Psoas muscle (tissue), 8 donors: ENCODE results near the gene KIF1A. TPM values are rescaled to one million over a fixed set of nuclear protein-coding genes. Genes with fewer than 3 reads are reported as not detected.

Source experiments
- ATAC-seq, 4 donors: fragments of 200-7000 bp; cut with Tn5 transposase; one replicate each; pipeline ENCODE4 v1.9.1; 2020; ENCODE audit warnings: moderate library complexity in 3 of 4, mild to moderate bottlenecking in 2 of 4
- DNase-seq, 2 donors: peaks; one replicate each; pipeline ENCODE4 v3.0.0-alpha.2; 2020
- H3K27ac ChIP-seq: fragments of 200-600 bp; one replicate; pipeline ENCODE4 v1.8.0; 2022
- H3K27me3 ChIP-seq, 3 donors: fragments of 200-600 bp in 1 of 3; one replicate each; pipeline versions ENCODE4 v1.6.1 to v1.8.0; 2013 to 2022; ENCODE audit warnings: low read length in 2 of 3, mild to moderate bottlenecking in 2 of 3, moderate library complexity in 1 of 3; ENCODE audit not compliant: insufficient read depth in 3 of 3
- H3K36me3 ChIP-seq, 2 donors: fragments of 200-600 bp in 1 of 2; one replicate each; pipeline versions ENCODE4 v1.6.1 to v1.8.0; 2013 to 2022; ENCODE audit warnings: low read depth in 1 of 2, mild to moderate bottlenecking in 1 of 2, moderate library complexity in 1 of 2; ENCODE audit not compliant: insufficient read depth in 1 of 2
- H3K4me1 ChIP-seq: fragments of 200-600 bp; one replicate; pipeline ENCODE4 v1.8.0; 2022
- H3K4me3 ChIP-seq: fragments of 200-600 bp; one replicate; pipeline ENCODE4 v1.8.0; 2022; ENCODE audit warnings: mild to moderate bottlenecking
- H3K9me3 ChIP-seq: fragments of 200-600 bp; one replicate; pipeline ENCODE4 v1.8.0; 2022
- WGBS, 3 donors: extraction: QIAGEN DNeasy Blood & Tissue Kit; methylation state at CpG; one replicate each; pipeline versions ENCODE4 v1.1.6 to v1.1.7; 2013; 5-methylcytosine and 5-hydroxymethylcytosine counted together
- intact Hi-C, 2 donors: fragments of 100-400 bp; cut with DNase I; formaldehyde crosslinking; loops; one replicate each; pipeline versions ENCODE4 v1.11.0 to v1.14.2; 2022
- polyA plus RNA-seq, 3 donors: library from polyadenylated mRNA; stranded (reverse); fragments of 200-250 nt; gene quantifications; one replicate each; pipeline ENCODE4 v1.2.3, GENCODE V29; 2013
- total RNA-seq, 4 donors: library from RNA; stranded (reverse); fragmentation: NEBNext Ultra II Directional in 2 of 4; extraction: Animal tissue kit (Norgen Biotek cat#: 25700) in 2 of 4; gene quantifications; one replicate each; pipeline versions ENCODE4 v1.2.1 to v1.2.4, GENCODE V29; 2021 to 2023
- TF ChIP-seq, protein P1 (sequence below): fragments of 200-600 bp; IDR thresholded peaks from one replicate; pipeline ENCODE4 v1.8.0; 2022; ENCODE audit warnings: antibody characterized with exemption
- donor health status: healthy with polysubstance abuse.
- donor health status: DM: no; HTN: no; CAD: no; lungs with moderate emphysema.
- donor health status: Bipolar disorder and iron deficiency.
- donor health status: healthy.
- donor health status: DM: yes; HTN: yes; CAD: no.
- donor health status: DM: no; HTN: no; CAD: no.
- donor health status: DM: no; HTN: no; CAD: no.
- donor health status: DM: yes; HTN: yes; CAD: no.

Gene KIF1A
- total and polyA plus RNA-seq, 7 donors = 0.01 to 1.2 (median 0.12) TPM; not detected in 2

DNA sequence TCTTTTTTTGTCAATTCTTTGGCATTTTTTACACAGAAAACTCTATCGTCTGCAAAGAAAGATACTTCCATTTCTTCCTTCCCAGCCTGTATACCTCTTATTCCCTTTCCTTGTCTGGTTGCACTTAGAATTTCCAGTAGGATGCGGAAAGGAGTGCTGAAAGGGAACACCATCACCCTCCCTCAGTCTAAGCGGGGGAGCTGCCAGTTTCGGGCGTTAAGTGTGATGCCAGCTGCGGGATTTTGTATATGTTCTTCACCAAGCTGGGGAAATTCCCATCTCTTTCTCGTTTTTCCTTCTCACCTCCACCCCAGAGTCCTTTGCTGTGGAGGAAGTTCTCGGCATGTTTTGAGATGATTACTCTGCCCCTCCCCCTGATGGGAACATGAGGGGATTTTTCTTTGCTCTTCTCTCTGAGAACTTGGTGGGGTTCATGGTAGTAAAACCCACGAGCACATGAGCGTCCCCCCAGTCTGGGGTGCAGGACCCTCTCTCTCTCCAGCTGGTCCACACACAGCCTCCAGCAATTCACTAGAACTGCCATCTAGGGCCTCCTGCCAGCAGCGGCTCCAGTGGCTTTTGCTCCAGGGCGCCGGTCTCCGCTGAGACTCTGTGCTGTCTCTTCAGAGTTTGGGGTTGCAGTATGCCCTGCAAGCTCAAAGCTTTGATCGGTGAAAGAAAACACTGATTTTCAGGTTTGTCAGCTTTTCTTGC lies 112.8 kb downstream of the KIF1A start:
- H3K4me1 ChIP-seq = no peaks in the 10 kb centered on the region
- no peak overlapping the region for H3K4me3 ChIP-seq
- 49 to 54% (median 53%) methylated on average over 15 of the region's 15 CpGs for WGBS, 3 donors
- TF ChIP-seq, protein P1, sequence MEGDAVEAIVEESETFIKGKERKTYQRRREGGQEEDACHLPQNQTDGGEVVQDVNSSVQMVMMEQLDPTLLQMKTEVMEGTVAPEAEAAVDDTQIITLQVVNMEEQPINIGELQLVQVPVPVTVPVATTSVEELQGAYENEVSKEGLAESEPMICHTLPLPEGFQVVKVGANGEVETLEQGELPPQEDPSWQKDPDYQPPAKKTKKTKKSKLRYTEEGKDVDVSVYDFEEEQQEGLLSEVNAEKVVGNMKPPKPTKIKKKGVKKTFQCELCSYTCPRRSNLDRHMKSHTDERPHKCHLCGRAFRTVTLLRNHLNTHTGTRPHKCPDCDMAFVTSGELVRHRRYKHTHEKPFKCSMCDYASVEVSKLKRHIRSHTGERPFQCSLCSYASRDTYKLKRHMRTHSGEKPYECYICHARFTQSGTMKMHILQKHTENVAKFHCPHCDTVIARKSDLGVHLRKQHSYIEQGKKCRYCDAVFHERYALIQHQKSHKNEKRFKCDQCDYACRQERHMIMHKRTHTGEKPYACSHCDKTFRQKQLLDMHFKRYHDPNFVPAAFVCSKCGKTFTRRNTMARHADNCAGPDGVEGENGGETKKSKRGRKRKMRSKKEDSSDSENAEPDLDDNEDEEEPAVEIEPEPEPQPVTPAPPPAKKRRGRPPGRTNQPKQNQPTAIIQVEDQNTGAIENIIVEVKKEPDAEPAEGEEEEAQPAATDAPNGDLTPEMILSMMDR = no peak
- intact Hi-C loops = loop anchor here in 1 of 2 donors (10.0 kb wide), 1 partner anchor 192 kb away; no protein-coding TSS in a partner anchor
- no peak for ATAC-seq
- H3K9me3 ChIP-seq = no peaks in the 10 kb centered on the region
- H3K36me3 ChIP-seq = no peaks in the 10 kb centered on the region
- peak in 1 of 2 donors; percentile 19 for DNase-seq
- H3K27ac ChIP-seq = no peak overlapping the region
- H3K27me3 ChIP-seq = peaks cover 0 to 36% (median 12%) of the 10 kb centered on the region in 3 donors

DNA sequence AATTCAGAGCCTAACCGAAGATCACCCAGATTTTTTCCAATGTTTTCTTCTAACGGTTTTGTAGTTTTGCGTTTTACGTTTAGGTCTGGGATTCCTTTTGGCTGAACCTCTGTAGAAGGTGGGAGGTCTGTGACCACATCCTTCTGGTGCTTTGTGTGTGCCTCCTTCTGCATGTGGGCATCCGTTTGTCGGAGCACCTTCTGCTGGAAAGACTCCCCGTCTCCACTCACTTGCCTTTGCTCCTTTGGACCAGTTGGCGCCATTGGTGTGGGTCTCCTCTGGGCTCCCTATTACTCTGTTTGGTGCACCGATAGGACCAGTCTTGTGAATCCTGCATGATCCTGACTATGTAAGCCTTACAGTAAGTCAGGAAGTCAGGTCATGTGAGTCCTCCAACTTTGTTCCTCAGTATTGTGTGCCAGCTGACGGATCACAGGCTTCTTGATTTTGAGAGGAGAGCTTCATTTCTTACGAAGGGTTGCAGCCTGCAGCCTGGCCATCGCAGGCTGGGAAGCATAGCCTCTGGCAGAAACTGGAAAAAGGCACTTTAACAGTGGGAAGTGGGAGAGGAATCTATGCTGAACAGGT lies 114.7 kb downstream of the KIF1A start:
- TF ChIP-seq, protein P1 = no peak
- intact Hi-C loops = loop anchor here in 1 of 2 donors (10.0 kb wide), 1 partner anchor 190 kb away; no protein-coding TSS in a partner anchor
- Histone ChIP-seq H3K4me1 (no peaks in the 10 kb centered on the region), H3K27me3 (peaks cover 0 to 29% (median 13%) of the 10 kb centered on the region in 3 donors), H3K9me3 (no peaks in the 10 kb centered on the region), H3K4me3 (no peak overlapping the region), H3K27ac (no peak overlapping the region), H3K36me3 (no peaks in the 10 kb centered on the region)
- 74 to 82% (median 78%) methylated on average over 12 of the region's 12 CpGs for WGBS, 3 donors
- peak; percentile 4 to 22 for DNase-seq
- no peak for ATAC-seq

DNA sequence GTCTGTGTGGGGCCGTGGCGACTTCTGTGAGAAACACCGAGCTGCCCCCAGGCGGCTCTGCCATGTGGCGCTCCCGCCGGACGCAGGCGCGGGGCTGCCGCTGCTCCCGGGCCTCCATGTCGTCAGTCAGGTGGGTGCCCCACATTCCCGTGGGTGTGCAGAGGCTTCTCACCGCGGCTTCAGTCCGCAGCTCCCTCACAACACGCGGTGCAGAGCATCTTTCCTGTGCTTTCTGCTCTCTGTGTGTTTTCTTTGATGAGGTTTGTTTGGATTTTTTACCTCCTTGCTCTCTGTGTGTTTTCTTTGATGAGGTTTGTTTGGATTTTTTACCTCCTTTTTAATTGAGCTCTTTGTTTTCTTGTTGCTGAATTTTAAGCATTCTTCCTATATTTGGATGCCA lies 115.4 kb downstream of the KIF1A start:
- DNase-seq (peak; percentile 3 to 19), ATAC-seq (no peak)
- Histone ChIP-seq H3K4me3 (no peak overlapping the region), H3K27ac (no peak overlapping the region), H3K4me1 (no peaks in the 10 kb centered on the region), H3K27me3 (peaks cover 0 to 30% (median 11%) of the 10 kb centered on the region in 3 donors), H3K9me3 (no peaks in the 10 kb centered on the region), H3K36me3 (no peaks in the 10 kb centered on the region)
- 61 to 67% (median 64%) methylated on average over 19 of the region's 19 CpGs for WGBS, 3 donors
- TF ChIP-seq, protein P1 = no peak
- intact Hi-C loops = loop anchor here in 1 of 2 donors (10.0 kb wide), 1 partner anchor 190 kb away; no protein-coding TSS in a partner anchor

DNA sequence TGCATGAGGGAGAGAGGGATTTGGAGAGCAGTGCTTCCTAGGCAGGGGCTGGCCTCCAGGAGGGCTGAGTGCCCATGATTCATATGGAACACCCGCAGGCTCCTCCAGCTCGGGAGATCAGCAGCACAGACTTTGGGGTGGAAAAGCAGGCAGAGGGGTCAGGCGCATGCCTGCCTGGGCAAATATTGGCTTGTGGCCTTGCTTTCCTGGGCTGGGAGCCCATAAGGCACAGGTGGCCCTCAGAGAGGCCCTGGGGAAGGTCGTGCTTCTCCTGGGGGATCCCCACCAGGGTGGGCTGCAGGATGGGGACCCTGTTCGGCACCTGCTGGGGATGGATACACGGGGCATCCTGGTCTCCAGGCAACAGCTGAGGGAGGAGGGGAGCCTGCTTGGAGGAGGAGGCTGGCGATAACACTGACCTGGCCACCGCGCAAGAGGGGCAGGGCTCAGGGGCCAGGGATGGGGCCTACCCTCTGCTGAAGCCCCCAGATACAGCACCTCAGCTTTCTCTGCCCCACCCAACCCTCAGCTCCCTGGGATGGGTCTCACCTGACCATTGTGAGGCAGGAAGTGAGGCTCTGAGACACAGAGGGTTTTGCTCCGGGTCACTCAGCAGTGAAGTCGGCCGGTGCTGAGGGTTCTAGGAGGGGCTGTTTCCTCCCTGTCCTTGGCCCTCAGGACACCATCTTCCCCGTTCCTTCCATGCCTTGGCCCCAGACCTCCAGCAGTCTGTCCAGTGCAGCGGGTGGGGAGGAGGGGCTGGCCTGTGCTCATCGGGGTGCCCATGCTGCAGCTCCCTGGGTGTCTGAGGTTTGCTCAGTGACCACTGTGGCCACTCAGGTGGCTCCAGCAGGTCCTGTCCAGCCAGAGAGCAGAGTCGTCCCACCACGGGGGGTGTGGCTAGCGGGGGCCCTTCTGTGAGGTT lies 116.3 kb downstream of the KIF1A start:
- H3K27me3 ChIP-seq = peaks cover 0 to 26% (median 9%) of the 10 kb centered on the region in 3 donors
- WGBS, 3 donors = 60 to 67% (median 63%) methylated on average over 18 of the region's 18 CpGs
- H3K36me3 ChIP-seq = no peaks in the 10 kb centered on the region
- H3K27ac ChIP-seq = no peak overlapping the region
- no peaks in the 10 kb centered on the region for H3K4me1 ChIP-seq
- DNase-seq = peak; percentile 6 to 37
- ATAC-seq = no peak
- TF ChIP-seq, protein P1 = no peak
- intact Hi-C loops = loop anchor here in 1 of 2 donors (10.0 kb wide), 1 partner anchor 189 kb away; no protein-coding TSS in a partner anchor
- no peaks in the 10 kb centered on the region for H3K9me3 ChIP-seq
- H3K4me3 ChIP-seq = no peak overlapping the region
